CD4-positive, alpha-beta T cell treated with Interleukin-10 for 1 hour (primary cell): Measurements from ENCODE around the gene TMC8.
"Not testable (repeated sequence)": the region's sequence is repeated elsewhere in the genome, so short reads cannot be mapped to it uniquely, and the experiment has no call there.

Experiments used
- DNase-seq: peaks from one replicate; pipeline ENCODE4 v3.0.0-alpha.2; 2020

TMC8 gene

GRCh38 chr17:78110363-78111015 is 20.1 kb upstream of the TMC8 start:
- DNase-seq, result no peak

GRCh38 chr17:78111016-78111726 is 19.4 kb upstream of the TMC8 start:
- no peak for DNase-seq

GRCh38 chr17:78111727-78112517 is 18.6 kb upstream of the TMC8 start:
- DNase-seq, result no peak

GRCh38 chr17:78112518-78113471 is 17.8 kb upstream of the TMC8 start:
- DNase-seq, result peak; percentile 80

GRCh38 chr17:78113804-78114785 is 16.5 kb upstream of the TMC8 start:
- DNase-seq, result peak; percentile 49

- no peak for DNase-seq
Observed at GRCh38 chr17:78114831-78115723, 15.5 kb upstream of the TMC8 start.

GRCh38 chr17:78115803-78116202 is 14.8 kb upstream of the TMC8 start:
- not testable (repeated sequence) for DNase-seq

- no peak for DNase-seq
Observed at GRCh38 chr17:78116411-78116810, 14.2 kb upstream of the TMC8 start.

- no peak for DNase-seq
Observed at GRCh38 chr17:78117027-78117981, 13.3 kb upstream of the TMC8 start.

GRCh38 chr17:78118801-78119241 is 11.8 kb upstream of the TMC8 start:
- DNase-seq, result no peak

GRCh38 chr17:78120537-78120936 is 10.0 kb upstream of the TMC8 start:
- no peak for DNase-seq

- DNase-seq, result peak; percentile 77
Observed at GRCh38 chr17:78120971-78121800, 9.4 kb upstream of the TMC8 start.

GRCh38 chr17:78121801-78122215 is 8.8 kb upstream of the TMC8 start:
- DNase-seq, result no peak

- no peak for DNase-seq
Observed at GRCh38 chr17:78122216-78122930, 8.2 kb upstream of the TMC8 start.

- peak; percentile 38 for DNase-seq
Observed at GRCh38 chr17:78122931-78123249, 7.7 kb upstream of the TMC8 start.

GRCh38 chr17:78123258-78123929 is 7.2 kb upstream of the TMC8 start:
- DNase-seq, result no peak
